ENCODE results near the gene SMARCE1. TPM values are rescaled to one million over a fixed set of nuclear protein-coding genes. Genes with fewer than 3 reads are reported as not detected.
"Not testable (repeated sequence)": the region's sequence is repeated elsewhere in the genome, so short reads cannot be mapped to it uniquely, and the experiment has no call there.

SMARCE1 gene
- total RNA-seq, 1 donor from 2014 or later, result 106 TPM

- DNase-seq (ENCODE audit: extremely low read depth, low read depth, low spot score), result no peak
Observed at GRCh38 chr17:40590742-40591141, 56.9 kb downstream of the SMARCE1 start.

GRCh38 chr17:40588552-40588951, 59.1 kb downstream of the SMARCE1 start:
- no peak for DNase-seq (ENCODE audit: extremely low read depth, low read depth, low spot score)

GRCh38 chr17:40586264-40586663, 61.4 kb downstream of the SMARCE1 start:
- DNase-seq (ENCODE audit: extremely low read depth, low read depth, low spot score), result not testable (repeated sequence)

- not testable (repeated sequence) for DNase-seq (ENCODE audit: extremely low read depth, low read depth, low spot score)
Observed at GRCh38 chr17:40584950-40585349, 62.7 kb downstream of the SMARCE1 start.

- DNase-seq (ENCODE audit: extremely low read depth, low read depth, low spot score), result peak; percentile 76
Observed at GRCh38 chr17:40582328-40582901, 65.2 kb downstream of the SMARCE1 start.

GRCh38 chr17:40580140-40580539, 67.5 kb downstream of the SMARCE1 start:
- DNase-seq (ENCODE audit: extremely low read depth, low read depth, low spot score), result no peak

GRCh38 chr17:40579471-40579870, 68.1 kb downstream of the SMARCE1 start:
- no peak for DNase-seq (ENCODE audit: extremely low read depth, low read depth, low spot score)

- no peak for DNase-seq (ENCODE audit: extremely low read depth, low read depth, low spot score)
Observed at GRCh38 chr17:40577611-40578065, 70.0 kb downstream of the SMARCE1 start.

- no peak for DNase-seq (ENCODE audit: extremely low read depth, low read depth, low spot score)
Observed at GRCh38 chr17:40576113-40576740, 71.4 kb downstream of the SMARCE1 start.

Other genes starting within 250 kb of the SMARCE1 start
- 23.8 and 26.8 TPM in 2 replicates for gene TOP2A, start 229.9 kb downstream of the SMARCE1 start, total RNA-seq
- 207 and 577 TPM in 2 replicates for gene IGFBP4, start 204.4 kb downstream of the SMARCE1 start, total RNA-seq
- gene TNS4, start 146.2 kb downstream of the SMARCE1 start, total RNA-seq, result not detected in 2 replicates
- gene CCR7, start 82.3 kb downstream of the SMARCE1 start, total RNA-seq, result 0.05 TPM in 1 of 2 replicates, not detected in the other
- gene KRT222, start 17.4 kb upstream of the SMARCE1 start, total RNA-seq, result not detected in 2 replicates
- gene KRT24, start 55.9 kb upstream of the SMARCE1 start, total RNA-seq, result not detected in 2 replicates
- not detected in 2 replicates for gene KRT25, start 107.5 kb upstream of the SMARCE1 start, total RNA-seq
- gene KRT26, start 124.4 kb upstream of the SMARCE1 start, total RNA-seq, result not detected in 2 replicates
- not detected in 2 replicates for gene KRT27, start 134.7 kb upstream of the SMARCE1 start, total RNA-seq
- gene KRT28, start 152.1 kb upstream of the SMARCE1 start, total RNA-seq, result not detected in 2 replicates
- 18.2 and 24.8 TPM in 2 replicates for gene KRT10, start 174.8 kb upstream of the SMARCE1 start, total RNA-seq
- not detected in 2 replicates for gene KRT12, start 219.4 kb upstream of the SMARCE1 start, total RNA-seq
- not detected in 2 replicates for gene KRT20, start 237.4 kb upstream of the SMARCE1 start, total RNA-seq

Data from glomerular endothelial cell (primary cell).